GM23338 (cell line): ENCODE measurements around the gene ENTHD1. TPM values are rescaled to one million over a fixed set of nuclear protein-coding genes. Genes with fewer than 3 reads are reported as not detected.

Experiments
- ATAC-seq: fragments of 200-7000 bp; cut with Tn5 transposase; 3 replicates; pipeline ENCODE4 v1.9.1; 2020
- DNase-seq: peaks from one replicate; pipeline ENCODE4 v3.0.0-alpha.2; 2015; ENCODE audit warnings: low spot score
- H2AFZ ChIP-seq: fragments of 200-600 bp; sonication (generic); 2 replicates; pipeline ENCODE4 v1.8.0; 2016; ENCODE audit warnings: antibody characterized with exemption, mild to moderate bottlenecking, moderate library complexity
- H3F3A ChIP-seq: fragments of 200-600 bp; sonication (generic); replicated peaks from 2 replicates; pipeline ENCODE4 v1.8.0; 2017; ENCODE audit warnings: antibody characterized with exemption, mixed run types, low read depth
- H3K27ac ChIP-seq: fragments of 200-600 bp; sonication (generic); 2 replicates; pipeline ENCODE4 v1.6.1; 2016; ENCODE audit warnings: low read depth
- H3K27me3 ChIP-seq: fragments of 200-600 bp; sonication (generic); 2 replicates; pipeline ENCODE4 v1.8.0; 2016; ENCODE audit warnings: mild to moderate bottlenecking, mixed run types, moderate library complexity; ENCODE audit not compliant: insufficient read depth
- H3K36me3 ChIP-seq: fragments of 200-600 bp; sonication (generic); 2 replicates; pipeline ENCODE4 v1.8.0; 2016; ENCODE audit warnings: mild to moderate bottlenecking; ENCODE audit not compliant: insufficient read depth
- H3K4me1 ChIP-seq: fragments of 200-600 bp; sonication (generic); 2 replicates; pipeline ENCODE4 v1.8.0; 2016; ENCODE audit warnings: mild to moderate bottlenecking, moderate library complexity; ENCODE audit not compliant: insufficient read depth
- H3K4me2 ChIP-seq: fragments of 200-600 bp; sonication (generic); 2 replicates; pipeline ENCODE4 v1.7.1; 2017; ENCODE audit warnings: mixed run types
- H3K4me3 ChIP-seq: fragments of 200-600 bp; sonication (generic); 2 replicates; pipeline ENCODE4 v1.6.1; 2016; ENCODE audit warnings: mixed run types
- H3K79me2 ChIP-seq: fragments of 200-600 bp; sonication (generic); replicated peaks from 2 replicates; pipeline ENCODE4 v1.8.0; 2017; ENCODE audit warnings: mild to moderate bottlenecking; ENCODE audit not compliant: insufficient read depth
- H3K9me2 ChIP-seq: fragments of 200-600 bp; sonication (generic); 2 replicates; pipeline ENCODE4 v1.8.0; 2017; ENCODE audit not compliant: insufficient read depth
- H4K20me1 ChIP-seq: fragments of 200-600 bp; sonication (generic); replicated peaks from 2 replicates; pipeline ENCODE4 v1.8.0; 2017; ENCODE audit warnings: mild to moderate bottlenecking; ENCODE audit not compliant: insufficient read depth
- H3K27ac Mint-ChIP-seq: 2 replicates; pipeline ENCODE4 v1.8.0; 2020; ENCODE audit warnings: inconsistent platforms, mild to moderate bottlenecking, moderate library complexity, mixed read lengths
- H3K27me3 Mint-ChIP-seq: 3 replicates; pipeline ENCODE4 v1.8.0; 2022; ENCODE audit warnings: low read depth, mild to moderate bottlenecking, moderate library complexity, mixed read lengths, inconsistent platforms; ENCODE audit not compliant: insufficient read depth, poor library complexity
- H3K36me3 Mint-ChIP-seq: 3 replicates; pipeline ENCODE4 v1.8.0; 2021; ENCODE audit warnings: low read depth, mild to moderate bottlenecking, inconsistent platforms, moderate library complexity, mixed read lengths
- H3K4me1 Mint-ChIP-seq: 3 replicates; pipeline ENCODE4 v1.8.0; 2020; ENCODE audit warnings: mild to moderate bottlenecking, inconsistent platforms, mixed read lengths
- H3K4me3 Mint-ChIP-seq: 3 replicates; pipeline ENCODE4 v1.8.0; 2021; ENCODE audit warnings: moderate library complexity, mild to moderate bottlenecking, inconsistent platforms, mixed read lengths
- H3K9me3 Mint-ChIP-seq: 3 replicates; pipeline ENCODE4 v1.8.0; 2020; ENCODE audit warnings: moderate library complexity, mild to moderate bottlenecking, inconsistent platforms, mixed read lengths
- EZH2 ChIP-seq: fragments of 200-600 bp; sonication (generic); IDR thresholded peaks from one replicate; pipeline ENCODE4 v1.8.0; 2017; ENCODE audit warnings: antibody characterized with exemption, mild to moderate bottlenecking, low read depth; ENCODE audit not compliant: unreplicated experiment
- JUNB ChIP-seq: IDR thresholded peaks from one replicate; pipeline ENCODE4 v1.6.1; 2016; ENCODE audit warnings: antibody characterized with exemption; ENCODE audit not compliant: unreplicated experiment
- NANOG ChIP-seq: IDR thresholded peaks from 2 replicates; pipeline ENCODE4 v1.6.1; 2016; ENCODE audit warnings: antibody characterized with exemption, borderline replicate concordance
- POLR2AphosphoS5 ChIP-seq: IDR thresholded peaks from 2 replicates; pipeline ENCODE4 v1.6.1; 2016; ENCODE audit warnings: antibody characterized with exemption, low read depth
- STAT1 ChIP-seq: IDR thresholded peaks from one replicate; pipeline ENCODE4 v1.6.1; 2016; ENCODE audit warnings: antibody characterized with exemption; ENCODE audit not compliant: unreplicated experiment
- ZNF114 ChIP-seq: fragments of 250-450 bp; sonication (Bioruptor Pico); IDR thresholded peaks from 2 replicates; pipeline ENCODE4 v1.5.0; 2020; ENCODE audit warnings: mild to moderate bottlenecking, moderate library complexity
- ZNF331 ChIP-seq: fragments of 250-450 bp; sonication (Bioruptor Pico); IDR thresholded peaks from 2 replicates; pipeline ENCODE4 v1.5.0; 2020; ENCODE audit warnings: low read depth, mild to moderate bottlenecking, moderate library complexity
- polyA plus RNA-seq: library from polyadenylated mRNA; unstranded; fragments of >200 nt; fragmentation: Nextera tagmentation; extraction: Ambion mirVana; gene quantifications from 2 replicates; pipeline ENCODE4 v1.2.1, GENCODE V29; 2016
- total RNA-seq: library from RNA; depleted of rRNA; stranded (reverse); fragments of >200 nt; shearing (Covaris generic); gene quantifications from 2 replicates; pipeline ENCODE4 v1.2.3, GENCODE V29; 2014
- TF ChIP-seq, protein P1 (sequence below), 2 experiments: fragments of 200-600 bp in 1 of 2; sonication (generic) in 1 of 2; conservative IDR thresholded peaks; 2 replicates each; pipeline versions ENCODE4 v1.5.1 to v1.6.1; 2016 to 2017; ENCODE audit warnings: antibody characterized with exemption in 2 of 2, low read depth in 2 of 2, mild to moderate bottlenecking in 2 of 2, moderate library complexity in 1 of 2
- TF ChIP-seq, protein P2 (sequence below): IDR thresholded peaks from 2 replicates; pipeline ENCODE4 v1.6.1; 2016; ENCODE audit warnings: antibody characterized with exemption
- TF ChIP-seq, protein P3 (sequence below): IDR thresholded peaks from one replicate; pipeline ENCODE4 v1.6.1; 2018; ENCODE audit warnings: antibody characterized with exemption; ENCODE audit not compliant: unreplicated experiment

The ENTHD1 gene
- total and polyA plus RNA-seq, 2 experiments from 2014 or later, result not detected

DNA sequence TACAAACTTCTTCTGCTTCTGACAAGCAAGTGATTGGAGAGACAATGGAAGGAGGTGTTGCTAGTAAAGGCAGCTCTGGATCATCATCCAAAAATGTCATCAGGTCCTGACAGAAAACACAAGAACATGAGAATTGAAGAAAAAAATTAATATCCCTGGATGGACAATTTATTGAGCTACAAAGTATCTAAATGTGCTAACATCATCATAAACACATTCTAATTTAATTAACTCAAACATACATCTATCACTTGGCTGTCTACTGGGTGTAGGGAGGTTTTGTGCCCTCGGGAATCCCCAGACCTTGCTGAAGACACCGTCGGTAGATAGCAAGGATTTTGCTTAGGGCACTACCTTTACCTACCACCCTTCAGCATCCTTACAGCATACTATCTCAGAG is 72.6 kb downstream of the ENTHD1 start:
- no peaks in the 10 kb centered on the region for H4K20me1 ChIP-seq
- no peaks in the 10 kb centered on the region for H3K27me3 ChIP-seq
- Mint-ChIP-seq H3K36me3 (no peaks in the 10 kb centered on the region), H3K4me3 (no peak overlapping the region), H3K4me1 (no peaks in the 10 kb centered on the region), H3K27me3 (no peaks in the 10 kb centered on the region), H3K9me3 (no peaks in the 10 kb centered on the region), H3K27ac (no peak overlapping the region)
- H3K9me2 ChIP-seq, result no peaks in the 10 kb centered on the region
- ATAC-seq (no peak), DNase-seq (no peak)
- H3K4me2 ChIP-seq, result no peak overlapping the region
- H3K79me2 ChIP-seq, result no peaks in the 10 kb centered on the region
- TF ChIP-seq JUNB (no peak), STAT1 (no peak), POLR2AphosphoS5 (no peak), NANOG (no peak)
- TF ChIP-seq, protein P1, sequence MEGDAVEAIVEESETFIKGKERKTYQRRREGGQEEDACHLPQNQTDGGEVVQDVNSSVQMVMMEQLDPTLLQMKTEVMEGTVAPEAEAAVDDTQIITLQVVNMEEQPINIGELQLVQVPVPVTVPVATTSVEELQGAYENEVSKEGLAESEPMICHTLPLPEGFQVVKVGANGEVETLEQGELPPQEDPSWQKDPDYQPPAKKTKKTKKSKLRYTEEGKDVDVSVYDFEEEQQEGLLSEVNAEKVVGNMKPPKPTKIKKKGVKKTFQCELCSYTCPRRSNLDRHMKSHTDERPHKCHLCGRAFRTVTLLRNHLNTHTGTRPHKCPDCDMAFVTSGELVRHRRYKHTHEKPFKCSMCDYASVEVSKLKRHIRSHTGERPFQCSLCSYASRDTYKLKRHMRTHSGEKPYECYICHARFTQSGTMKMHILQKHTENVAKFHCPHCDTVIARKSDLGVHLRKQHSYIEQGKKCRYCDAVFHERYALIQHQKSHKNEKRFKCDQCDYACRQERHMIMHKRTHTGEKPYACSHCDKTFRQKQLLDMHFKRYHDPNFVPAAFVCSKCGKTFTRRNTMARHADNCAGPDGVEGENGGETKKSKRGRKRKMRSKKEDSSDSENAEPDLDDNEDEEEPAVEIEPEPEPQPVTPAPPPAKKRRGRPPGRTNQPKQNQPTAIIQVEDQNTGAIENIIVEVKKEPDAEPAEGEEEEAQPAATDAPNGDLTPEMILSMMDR (conservative IDR thresholded peaks at IDR 0.05; ENCODE audit: low read depth in 2 of 2), result no peak
- no peak overlapping the region for H3K27ac ChIP-seq
- H2AFZ ChIP-seq, result no peak overlapping the region
- H3F3A ChIP-seq, result no peaks in the 10 kb centered on the region
- no peaks in the 10 kb centered on the region for H3K4me1 ChIP-seq
- H3K36me3 ChIP-seq, result no peaks in the 10 kb centered on the region
- no peak overlapping the region for H3K4me3 ChIP-seq

DNA sequence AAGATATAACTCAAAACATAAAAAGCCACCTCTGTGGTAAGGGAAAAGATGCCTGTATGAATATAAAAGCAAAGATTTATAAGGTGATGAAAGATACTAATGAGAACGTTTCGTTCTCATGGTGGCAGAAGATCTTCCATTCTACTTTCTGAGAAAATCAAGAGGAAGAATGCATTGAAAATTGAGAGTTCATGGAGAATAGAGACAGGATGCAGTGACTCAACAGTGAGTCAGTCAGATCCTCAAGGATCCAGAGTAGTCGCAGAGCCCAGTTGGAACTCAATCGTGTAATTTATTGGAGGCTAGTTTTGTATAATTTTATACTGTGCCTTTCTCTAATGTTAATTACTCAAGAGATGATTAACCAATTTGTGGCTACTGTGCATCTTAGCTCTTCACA is 73.3 kb downstream of the ENTHD1 start:
- H3K36me3 Mint-ChIP-seq, result no peaks in the 10 kb centered on the region
- ATAC-seq, result no peak
- Histone ChIP-seq H2AFZ (no peak overlapping the region), H3K9me2 (no peaks in the 10 kb centered on the region), H3K4me3 (no peak overlapping the region), H3F3A (no peaks in the 10 kb centered on the region), H3K79me2 (no peaks in the 10 kb centered on the region), H3K36me3 (no peaks in the 10 kb centered on the region), H3K4me2 (no peak overlapping the region), H3K4me1 (no peaks in the 10 kb centered on the region), H3K27ac (no peak overlapping the region), H3K27me3 (no peaks in the 10 kb centered on the region), H4K20me1 (no peaks in the 10 kb centered on the region; the same call in 1 of the 2 replicates)
- H3K27me3 Mint-ChIP-seq, result no peaks in the 10 kb centered on the region
- H3K9me3 Mint-ChIP-seq, result no peaks in the 10 kb centered on the region
- H3K4me3 Mint-ChIP-seq, result no peak overlapping the region
- no peaks in the 10 kb centered on the region for H3K4me1 Mint-ChIP-seq
- H3K27ac Mint-ChIP-seq, result no peak overlapping the region
- DNase-seq, result no peak
- TF ChIP-seq, protein P1 (conservative IDR thresholded peaks at IDR 0.05; ENCODE audit: low read depth in 2 of 2), result no peak
- TF ChIP-seq NANOG, result no peak
- TF ChIP-seq, protein P2, sequence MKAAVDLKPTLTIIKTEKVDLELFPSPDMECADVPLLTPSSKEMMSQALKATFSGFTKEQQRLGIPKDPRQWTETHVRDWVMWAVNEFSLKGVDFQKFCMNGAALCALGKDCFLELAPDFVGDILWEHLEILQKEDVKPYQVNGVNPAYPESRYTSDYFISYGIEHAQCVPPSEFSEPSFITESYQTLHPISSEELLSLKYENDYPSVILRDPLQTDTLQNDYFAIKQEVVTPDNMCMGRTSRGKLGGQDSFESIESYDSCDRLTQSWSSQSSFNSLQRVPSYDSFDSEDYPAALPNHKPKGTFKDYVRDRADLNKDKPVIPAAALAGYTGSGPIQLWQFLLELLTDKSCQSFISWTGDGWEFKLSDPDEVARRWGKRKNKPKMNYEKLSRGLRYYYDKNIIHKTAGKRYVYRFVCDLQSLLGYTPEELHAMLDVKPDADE, result no peak
- no peak for TF ChIP-seq EZH2
- TF ChIP-seq STAT1, result no peak
- TF ChIP-seq JUNB, result no peak
- no peak for TF ChIP-seq ZNF331 (CRISPR knock-in tag)
- TF ChIP-seq ZNF114, result no peak
- TF ChIP-seq, protein P3, sequence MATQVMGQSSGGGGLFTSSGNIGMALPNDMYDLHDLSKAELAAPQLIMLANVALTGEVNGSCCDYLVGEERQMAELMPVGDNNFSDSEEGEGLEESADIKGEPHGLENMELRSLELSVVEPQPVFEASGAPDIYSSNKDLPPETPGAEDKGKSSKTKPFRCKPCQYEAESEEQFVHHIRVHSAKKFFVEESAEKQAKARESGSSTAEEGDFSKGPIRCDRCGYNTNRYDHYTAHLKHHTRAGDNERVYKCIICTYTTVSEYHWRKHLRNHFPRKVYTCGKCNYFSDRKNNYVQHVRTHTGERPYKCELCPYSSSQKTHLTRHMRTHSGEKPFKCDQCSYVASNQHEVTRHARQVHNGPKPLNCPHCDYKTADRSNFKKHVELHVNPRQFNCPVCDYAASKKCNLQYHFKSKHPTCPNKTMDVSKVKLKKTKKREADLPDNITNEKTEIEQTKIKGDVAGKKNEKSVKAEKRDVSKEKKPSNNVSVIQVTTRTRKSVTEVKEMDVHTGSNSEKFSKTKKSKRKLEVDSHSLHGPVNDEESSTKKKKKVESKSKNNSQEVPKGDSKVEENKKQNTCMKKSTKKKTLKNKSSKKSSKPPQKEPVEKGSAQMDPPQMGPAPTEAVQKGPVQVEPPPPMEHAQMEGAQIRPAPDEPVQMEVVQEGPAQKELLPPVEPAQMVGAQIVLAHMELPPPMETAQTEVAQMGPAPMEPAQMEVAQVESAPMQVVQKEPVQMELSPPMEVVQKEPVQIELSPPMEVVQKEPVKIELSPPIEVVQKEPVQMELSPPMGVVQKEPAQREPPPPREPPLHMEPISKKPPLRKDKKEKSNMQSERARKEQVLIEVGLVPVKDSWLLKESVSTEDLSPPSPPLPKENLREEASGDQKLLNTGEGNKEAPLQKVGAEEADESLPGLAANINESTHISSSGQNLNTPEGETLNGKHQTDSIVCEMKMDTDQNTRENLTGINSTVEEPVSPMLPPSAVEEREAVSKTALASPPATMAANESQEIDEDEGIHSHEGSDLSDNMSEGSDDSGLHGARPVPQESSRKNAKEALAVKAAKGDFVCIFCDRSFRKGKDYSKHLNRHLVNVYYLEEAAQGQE, result no peak
- TF ChIP-seq POLR2AphosphoS5, result no peak
